Measurements from ENCODE around the gene SGMS2.

- TF ChIP-seq CTCF (IDR thresholded peaks at IDR 0.05) (no peak), POLR2A (IDR thresholded peaks at IDR 0.05) (no peak)
These were observed 516 bp downstream of the SGMS2 start for GRCh38 chr4:107825072-107825824.
